ENCODE measurements around the gene MAP4K2. TPM values are rescaled to one million over a fixed set of nuclear protein-coding genes. Genes with fewer than 3 reads are reported as not detected.

The MAP4K2 gene
- total RNA-seq, 1 donor from 2014 or later: 12.7 TPM

DNA sequence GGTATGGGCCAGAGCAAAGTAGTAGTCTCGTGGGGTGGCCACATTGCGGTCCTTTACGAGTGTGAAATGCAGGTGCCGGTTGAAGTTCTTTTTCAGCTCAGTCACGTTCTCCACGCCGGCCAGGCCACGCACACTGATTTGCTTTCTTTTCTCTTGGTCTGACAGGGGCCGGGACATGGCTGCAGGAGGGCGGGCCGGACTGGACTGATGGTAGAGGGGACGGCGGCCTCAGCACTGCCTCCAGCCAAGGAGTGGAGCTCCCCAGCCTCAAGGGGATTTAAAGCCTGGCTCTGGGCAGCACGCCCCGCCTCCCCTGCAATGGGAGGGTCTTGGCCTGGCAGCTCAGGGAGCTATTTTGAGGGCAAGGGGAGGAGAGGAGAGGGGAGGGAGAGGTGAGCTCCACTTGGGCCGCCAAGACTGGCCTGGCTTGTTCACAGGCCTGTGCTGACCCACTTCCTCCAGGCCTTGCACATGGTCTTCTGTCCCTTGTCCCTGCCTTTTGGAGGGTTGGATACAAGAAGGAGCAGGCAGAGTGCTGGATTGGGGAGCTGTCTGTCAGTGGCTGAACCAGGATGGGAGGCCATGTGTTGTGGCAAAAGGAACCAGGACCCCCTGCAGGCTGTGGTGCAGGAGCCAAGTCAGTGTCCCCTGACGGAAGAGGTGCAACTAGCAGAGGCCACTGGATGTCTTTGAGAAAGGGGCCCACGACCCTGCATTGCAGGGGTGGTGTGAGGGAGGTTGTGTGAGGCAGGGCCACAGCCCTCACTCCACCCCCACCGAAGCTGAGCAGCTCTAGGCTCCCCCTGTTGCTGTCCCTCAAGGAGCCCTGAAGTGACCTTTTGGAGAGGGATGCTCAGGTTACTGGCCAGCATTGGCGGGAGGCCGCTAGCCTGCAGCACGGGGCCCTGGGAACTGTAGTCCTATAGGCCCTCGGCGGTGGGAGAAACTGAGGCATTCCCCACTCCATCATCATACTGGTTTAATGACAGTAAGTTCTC, 43.0 kb downstream of the MAP4K2 start, which contains the start of gene PYGM:
TSS of gene PYGM (minus strand) at position 253 of the 998 bp plus-strand sequence. CDS start at position 177, 76 bp downstream.
- Mint-ChIP-seq H3K9me3 (ENCODE audit: low read depth) (no peaks in the 10 kb centered on the region), H3K36me3 (ENCODE audit: insufficient read depth) (peaks cover 20% of the 10 kb centered on the region), H3K27ac (peak within 1 kb of the TSS; percentile 44), H3K27me3 (no peaks in the 10 kb centered on the region), H3K4me3 (ENCODE audit: low read depth) (no peak within 1 kb of the TSS), H3K4me1 (ENCODE audit: low read depth) (peaks cover 35% of the 10 kb centered on the region)
- no peak for TF ChIP-seq CTCF (IDR thresholded peaks at IDR 0.05; ENCODE audit: unreplicated experiment)
- DNase-seq (ENCODE audit: low spot score, unreplicated experiment): no peak

- peaks cover 12% of the 10 kb centered on the region for H3K36me3 Mint-ChIP-seq (ENCODE audit: insufficient read depth)
- H3K9me3 Mint-ChIP-seq (ENCODE audit: low read depth): no peaks in the 10 kb centered on the region
- peaks cover 28% of the 10 kb centered on the region for H3K4me1 Mint-ChIP-seq (ENCODE audit: low read depth)
- DNase-seq (ENCODE audit: low spot score, unreplicated experiment): no peak
- no peaks in the 10 kb centered on the region for H3K27me3 Mint-ChIP-seq
- no peak overlapping the region for H3K4me3 Mint-ChIP-seq (ENCODE audit: low read depth)
- H3K27ac Mint-ChIP-seq: no peak overlapping the region
- no peak for TF ChIP-seq CTCF (IDR thresholded peaks at IDR 0.05; ENCODE audit: unreplicated experiment)
Measured at GRCh38 chr11:64759131-64759721, 43.8 kb downstream of the MAP4K2 start.

DNA sequence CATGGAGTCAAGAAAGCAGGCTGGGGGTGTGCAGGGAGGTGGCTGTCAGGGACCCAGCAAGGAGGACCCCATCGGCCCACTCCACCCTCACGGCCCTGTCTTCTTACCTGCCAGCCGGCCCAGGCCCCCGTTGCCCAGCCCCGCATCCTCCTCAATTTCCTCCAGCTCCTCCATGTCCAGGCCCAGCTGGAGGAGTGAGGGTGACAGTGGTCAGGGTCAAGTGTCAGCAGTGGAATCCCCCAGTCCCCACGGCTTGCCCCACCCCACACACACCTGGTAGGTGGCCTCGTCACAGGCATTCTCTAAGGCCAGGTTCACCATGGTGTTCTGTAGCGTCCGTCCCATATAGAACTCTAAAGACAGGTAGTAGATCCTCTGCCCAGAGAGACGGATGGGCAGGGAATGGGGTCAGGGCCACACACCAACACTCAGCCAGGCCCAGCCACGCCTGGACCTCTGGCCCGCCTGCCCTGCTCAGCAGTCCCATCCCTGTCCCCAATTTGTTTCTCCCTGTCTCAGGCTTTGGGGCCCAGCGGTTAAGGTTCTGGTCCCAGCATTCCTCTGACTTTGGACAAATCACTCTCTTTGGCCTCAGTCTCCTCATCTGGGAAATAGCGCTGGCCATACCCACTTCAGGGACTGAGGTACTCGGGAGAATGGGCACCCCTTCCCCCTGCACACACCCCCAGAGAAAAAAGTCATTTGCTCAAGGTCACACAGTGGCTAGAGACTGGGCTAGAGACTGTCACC, 44.5 kb downstream of the MAP4K2 start:
- Mint-ChIP-seq H3K9me3 (ENCODE audit: low read depth) (no peaks in the 10 kb centered on the region), H3K27ac (no peak overlapping the region), H3K36me3 (ENCODE audit: insufficient read depth) (peaks cover 8% of the 10 kb centered on the region), H3K4me3 (ENCODE audit: low read depth) (no peak overlapping the region), H3K27me3 (no peaks in the 10 kb centered on the region), H3K4me1 (ENCODE audit: low read depth) (peaks cover 20% of the 10 kb centered on the region)
- no peak for DNase-seq (ENCODE audit: low spot score, unreplicated experiment)
- no peak for TF ChIP-seq CTCF (IDR thresholded peaks at IDR 0.05; ENCODE audit: unreplicated experiment)

DNA sequence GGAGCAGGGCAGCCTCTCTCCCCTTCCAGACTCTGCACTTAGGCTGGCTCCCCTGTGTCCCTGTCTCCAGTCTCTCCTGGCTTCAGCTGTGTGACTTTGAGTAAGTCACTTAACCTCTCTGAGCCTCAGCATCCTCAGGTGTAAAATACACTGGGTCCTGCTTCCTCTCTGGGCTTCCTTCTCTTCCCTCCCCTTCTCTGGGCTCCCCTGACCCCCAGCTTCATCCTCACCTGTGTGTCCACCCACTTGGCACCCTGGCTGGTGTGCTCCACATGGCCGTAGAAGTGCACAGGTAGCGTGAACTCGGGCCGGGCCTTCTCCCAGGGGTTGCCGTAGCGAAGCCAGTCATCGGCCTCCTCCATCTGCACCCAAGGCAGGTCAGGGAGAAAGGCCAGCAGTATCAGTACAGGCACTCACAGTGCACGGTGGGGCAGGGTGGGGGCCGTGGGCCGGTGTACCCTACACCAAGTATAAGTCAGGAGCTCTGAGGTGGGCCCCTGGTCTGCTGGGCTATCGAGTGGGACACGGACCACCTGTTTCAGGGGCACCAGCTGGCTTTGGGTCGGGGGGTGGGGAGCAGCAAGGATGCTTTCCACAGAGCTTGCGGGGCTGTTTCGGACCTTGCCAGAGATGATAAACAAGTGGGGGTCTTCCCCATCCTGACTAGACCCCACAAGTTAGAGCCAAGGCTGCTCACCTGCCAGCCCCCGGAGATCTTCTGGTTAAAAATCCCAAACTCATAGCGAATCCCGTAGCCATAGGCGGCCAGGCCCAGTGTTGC, 45.3 kb downstream of the MAP4K2 start:
- Mint-ChIP-seq H3K9me3 (ENCODE audit: low read depth) (no peaks in the 10 kb centered on the region), H3K4me1 (ENCODE audit: low read depth) (peaks cover 14% of the 10 kb centered on the region), H3K4me3 (ENCODE audit: low read depth) (no peak overlapping the region), H3K27ac (no peak overlapping the region), H3K27me3 (no peaks in the 10 kb centered on the region), H3K36me3 (ENCODE audit: insufficient read depth) (peaks cover 7% of the 10 kb centered on the region)
- no peak for TF ChIP-seq CTCF (IDR thresholded peaks at IDR 0.05; ENCODE audit: unreplicated experiment)
- no peak for DNase-seq (ENCODE audit: low spot score, unreplicated experiment)

Data from progenitor cell of endocrine pancreas (in vitro differentiated cells).